VCaP (cell line): ENCODE results near the gene SAMD1.

Experiments
- H3K27ac ChIP-seq: fragments of 450-650 bp; 2 replicates; pipeline ENCODE4 v1.5.1; 2017
- TF ChIP-seq, protein P1 (sequence below): fragments of 450-650 bp; conservative IDR thresholded peaks from 2 replicates; pipeline ENCODE4 v1.5.1; 2017; ENCODE audit warnings: mild to moderate bottlenecking, moderate library complexity

SAMD1 gene

DNA sequence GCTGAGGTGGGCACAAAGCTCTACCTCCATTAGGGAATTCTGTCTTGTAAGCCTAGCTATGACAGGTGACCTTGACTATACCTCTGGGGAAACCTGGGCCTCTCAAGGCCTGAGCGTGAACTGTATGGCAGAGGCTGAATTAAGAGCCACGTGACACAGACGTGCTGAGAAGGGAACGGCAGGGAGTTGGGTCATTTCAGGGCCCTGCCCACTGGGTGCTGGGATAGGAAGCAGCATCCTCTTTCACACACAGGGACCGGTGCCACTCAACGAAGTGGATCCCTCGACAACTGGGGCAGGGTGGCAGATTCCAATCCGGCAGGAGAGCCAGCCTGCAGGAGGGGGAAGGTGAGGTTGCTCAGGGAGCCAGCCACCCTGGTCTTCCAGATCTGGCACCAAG is 36.6 kb upstream of the SAMD1 start:
- TF ChIP-seq, protein P1, sequence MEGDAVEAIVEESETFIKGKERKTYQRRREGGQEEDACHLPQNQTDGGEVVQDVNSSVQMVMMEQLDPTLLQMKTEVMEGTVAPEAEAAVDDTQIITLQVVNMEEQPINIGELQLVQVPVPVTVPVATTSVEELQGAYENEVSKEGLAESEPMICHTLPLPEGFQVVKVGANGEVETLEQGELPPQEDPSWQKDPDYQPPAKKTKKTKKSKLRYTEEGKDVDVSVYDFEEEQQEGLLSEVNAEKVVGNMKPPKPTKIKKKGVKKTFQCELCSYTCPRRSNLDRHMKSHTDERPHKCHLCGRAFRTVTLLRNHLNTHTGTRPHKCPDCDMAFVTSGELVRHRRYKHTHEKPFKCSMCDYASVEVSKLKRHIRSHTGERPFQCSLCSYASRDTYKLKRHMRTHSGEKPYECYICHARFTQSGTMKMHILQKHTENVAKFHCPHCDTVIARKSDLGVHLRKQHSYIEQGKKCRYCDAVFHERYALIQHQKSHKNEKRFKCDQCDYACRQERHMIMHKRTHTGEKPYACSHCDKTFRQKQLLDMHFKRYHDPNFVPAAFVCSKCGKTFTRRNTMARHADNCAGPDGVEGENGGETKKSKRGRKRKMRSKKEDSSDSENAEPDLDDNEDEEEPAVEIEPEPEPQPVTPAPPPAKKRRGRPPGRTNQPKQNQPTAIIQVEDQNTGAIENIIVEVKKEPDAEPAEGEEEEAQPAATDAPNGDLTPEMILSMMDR, result no peak
- no peak overlapping the region for H3K27ac ChIP-seq

DNA sequence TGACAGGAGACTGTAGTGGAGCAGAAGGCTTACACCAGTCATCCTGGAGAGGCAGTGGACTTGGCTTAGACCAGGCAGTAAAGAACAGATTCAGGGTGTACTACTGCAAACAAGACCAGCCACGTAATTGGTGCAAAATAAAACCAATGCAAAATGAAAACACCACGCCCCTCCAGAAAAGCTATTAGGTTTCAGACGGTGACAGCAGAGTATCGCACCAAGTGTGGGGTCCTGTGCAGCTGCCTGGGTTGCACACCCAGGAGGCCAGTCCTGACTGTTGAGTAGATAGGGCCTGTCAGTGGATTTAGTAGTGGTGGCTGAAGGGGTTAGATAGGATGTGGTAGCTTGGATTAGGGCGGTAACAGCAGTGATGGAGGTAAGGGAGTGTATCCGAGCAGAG is 32.4 kb upstream of the SAMD1 start:
- H3K27ac ChIP-seq, result no peak overlapping the region
- TF ChIP-seq, protein P1, result no peak

DNA sequence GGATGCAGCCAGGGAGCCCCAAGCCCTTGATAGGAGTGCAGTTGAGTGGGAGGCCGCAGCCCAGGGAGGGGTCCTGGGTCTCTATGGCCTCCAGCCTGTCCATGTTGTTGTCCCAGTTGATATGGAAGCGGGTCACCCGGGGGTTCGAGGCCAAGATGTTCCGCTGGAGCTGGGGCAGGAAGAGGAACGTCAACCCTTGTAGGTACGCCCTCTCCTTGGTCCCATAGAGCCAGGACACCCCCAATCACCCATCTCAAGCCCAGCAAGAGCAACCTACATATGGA is 29.9 kb upstream of the SAMD1 start:
- H3K27ac ChIP-seq, result peak overlapping the region; percentile 91
- TF ChIP-seq, protein P1, result no peak

DNA sequence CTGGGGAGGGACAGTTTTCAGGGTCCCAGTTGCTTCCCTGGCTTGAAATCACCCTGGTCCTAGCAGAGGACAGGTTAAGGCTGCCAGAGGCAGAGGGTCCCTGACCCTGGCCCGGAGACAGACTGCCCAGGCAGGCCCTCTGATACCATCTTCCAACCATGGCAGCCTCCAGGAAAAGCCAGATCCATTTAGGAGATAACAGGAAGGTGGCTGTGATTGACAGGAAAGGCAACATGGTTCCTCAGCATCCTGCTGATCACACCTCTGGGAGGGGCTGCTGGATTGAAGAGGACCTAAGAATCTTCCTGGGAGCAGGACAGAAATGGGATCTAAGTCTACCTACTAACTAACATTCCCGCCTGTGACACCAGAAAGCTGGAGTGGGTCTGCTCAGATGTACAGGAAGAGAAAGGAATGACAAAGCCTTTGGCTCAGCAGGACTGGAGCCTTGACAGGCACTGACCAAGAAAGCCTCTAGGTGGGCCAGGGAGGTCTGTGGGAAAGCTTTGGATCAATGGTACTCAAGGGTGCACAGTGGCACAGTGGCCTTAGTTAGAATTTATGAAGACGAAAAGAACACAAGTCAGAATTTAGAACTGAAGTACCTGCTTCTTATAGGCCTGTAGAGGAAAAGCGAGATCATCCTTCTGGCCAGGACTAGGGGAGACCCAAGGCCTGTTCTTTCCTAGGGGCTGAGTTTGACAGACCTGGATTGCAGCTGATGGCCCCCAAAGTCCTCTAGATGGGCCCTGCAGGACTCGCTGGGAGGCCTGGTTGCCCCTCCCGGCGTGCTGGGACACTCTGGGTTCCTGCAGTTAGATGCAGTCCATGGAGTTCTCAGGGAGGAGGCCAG is 29.3 kb upstream of the SAMD1 start:
- H3K27ac ChIP-seq, result peak overlapping the region; percentile 91
- TF ChIP-seq, protein P1, result no peak

DNA sequence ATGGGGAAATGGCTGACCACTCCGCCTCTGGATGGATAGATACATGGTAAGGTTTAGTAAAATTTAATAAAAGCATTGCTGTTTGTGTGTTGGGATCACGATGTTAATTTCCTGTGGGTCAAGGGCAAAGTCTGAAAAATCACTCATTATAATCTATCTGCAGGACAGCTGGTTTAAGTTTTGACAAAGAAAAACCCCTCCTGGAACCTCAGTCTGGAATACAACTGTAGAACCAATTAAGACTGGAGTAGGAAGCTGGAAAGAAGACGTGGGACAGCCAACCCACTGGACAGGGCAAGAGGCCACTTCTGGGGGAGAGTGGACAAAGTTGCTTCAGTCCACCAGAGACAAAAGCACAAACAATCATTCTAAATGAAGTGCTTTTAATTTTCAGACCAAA is 28.6 kb upstream of the SAMD1 start:
- TF ChIP-seq, protein P1, result no peak
- peak overlapping the region; percentile 91 for H3K27ac ChIP-seq

DNA sequence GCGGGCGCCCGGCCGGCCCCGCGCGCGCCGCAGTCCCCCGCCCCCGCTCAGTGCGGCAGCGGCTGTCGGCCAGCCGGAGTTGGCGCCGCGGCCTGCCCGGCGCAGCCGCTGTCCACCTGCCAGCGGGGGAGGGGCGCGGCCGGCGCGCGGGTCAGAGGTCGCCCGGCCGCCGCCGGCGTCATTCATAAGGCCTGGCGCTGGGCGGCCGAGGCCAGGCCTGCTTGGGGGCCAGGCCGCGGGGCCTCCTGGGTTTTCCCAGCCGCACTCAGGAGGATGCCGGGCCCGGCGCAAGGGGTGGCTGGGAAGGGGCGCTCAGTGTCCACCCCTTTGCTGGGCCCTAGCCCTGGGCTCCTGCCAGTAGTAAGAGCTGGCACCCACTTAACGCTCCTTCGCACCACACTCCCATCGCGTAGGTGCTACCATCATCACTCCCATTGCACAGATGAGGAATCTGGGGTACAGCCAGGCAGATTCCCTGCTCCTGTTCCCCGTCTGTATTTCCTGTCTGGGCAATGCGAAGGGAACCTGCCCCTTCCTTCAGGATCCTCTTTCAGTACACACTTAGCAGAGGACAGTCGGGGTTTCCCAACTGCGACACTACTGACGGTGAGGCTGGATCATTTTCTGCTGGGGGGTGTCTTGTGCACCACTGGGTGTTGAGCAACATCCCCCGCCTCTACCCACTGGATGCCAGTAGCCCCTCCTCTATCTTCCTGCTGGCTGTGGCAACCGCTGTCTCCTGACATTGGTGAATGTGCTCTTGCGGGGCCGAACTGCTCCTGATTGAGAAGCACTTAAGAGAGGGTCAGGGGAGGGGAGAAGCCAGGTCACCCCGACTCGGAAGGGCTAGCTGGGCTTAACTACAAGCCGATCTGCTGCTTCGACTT is 27.9 kb upstream of the SAMD1 start:
- H3K27ac ChIP-seq, result peak overlapping the region; percentile 91

DNA sequence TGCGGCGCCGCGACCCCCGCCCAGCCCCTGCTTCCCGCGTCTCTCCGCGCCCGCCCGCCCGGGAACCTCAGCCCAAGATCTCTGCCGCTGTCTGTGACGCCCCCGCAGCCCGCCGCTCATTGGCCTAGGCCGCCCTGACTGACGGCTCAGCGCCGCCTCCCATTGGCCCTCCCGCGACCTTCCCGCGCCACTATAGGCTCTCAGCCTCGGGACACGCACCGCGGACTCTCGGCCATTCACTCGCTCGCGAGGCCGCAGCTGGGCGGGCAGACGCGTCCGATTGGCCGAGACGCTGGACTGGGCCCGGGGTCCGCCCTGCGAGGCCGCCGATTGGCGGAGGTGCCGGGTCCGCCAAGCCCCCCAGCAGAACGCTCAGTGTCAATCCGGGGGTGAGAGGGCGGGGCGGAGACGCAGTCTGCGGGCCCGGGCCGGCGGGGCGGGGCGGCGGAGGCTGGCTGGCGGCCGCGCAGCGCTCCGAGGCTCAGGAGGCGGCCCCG is 27.2 kb upstream of the SAMD1 start, which contains the start of gene PRKACA:
PRKACA (minus strand) TSS at position 95 of the 497 bp plus-strand sequence. CDS start 215 bp downstream, outside the sequence.
- H3K27ac ChIP-seq, result peak within 1 kb of the TSS; percentile 91
- TF ChIP-seq, protein P1, result no peak

More for the DNA sequence above, 27.9 kb upstream of the SAMD1 start:
- TF ChIP-seq, protein P1, result no peak
